Hepatic stellate cell (primary cell): ENCODE data around the gene TMEM38A.

ENCODE experiments used
- DNase-seq: peaks from one replicate; pipeline ENCODE4 v3.0.0; 2011; ENCODE audit warnings: low spot score

TMEM38A gene

DNA sequence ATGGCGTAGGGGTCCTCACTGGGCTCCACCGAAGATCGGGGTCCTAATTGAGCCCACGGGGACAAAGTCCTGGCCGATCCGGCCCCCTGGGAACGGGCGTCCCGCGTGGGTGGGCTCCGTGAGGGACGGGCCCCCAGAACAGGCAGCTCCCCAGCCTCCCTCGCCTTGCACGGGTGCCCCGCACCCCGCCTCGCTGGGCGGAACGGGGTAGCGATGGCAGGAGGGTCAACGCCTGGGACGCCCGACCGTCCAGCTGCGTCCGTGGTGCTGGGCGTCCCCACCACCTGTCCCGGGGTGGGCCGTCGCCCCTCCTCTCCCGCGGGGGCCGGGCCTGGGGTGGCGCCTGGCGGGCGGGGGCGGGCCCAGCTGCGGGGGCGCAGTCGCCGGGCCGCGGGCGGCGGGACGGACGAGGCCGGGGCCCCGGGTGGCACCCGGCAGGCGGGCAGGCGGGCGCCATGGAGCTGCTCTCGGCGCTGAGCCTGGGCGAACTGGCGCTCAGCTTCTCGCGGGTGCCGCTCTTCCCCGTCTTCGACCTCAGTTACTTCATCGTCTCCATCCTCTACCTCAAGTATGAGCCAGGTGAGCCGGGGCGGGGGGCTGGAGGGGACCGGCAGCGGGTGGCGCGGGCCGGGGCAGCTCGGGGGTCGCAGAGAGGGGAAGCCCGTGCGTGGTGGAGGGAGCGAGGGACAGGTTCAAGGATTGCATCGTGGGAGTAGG lies at the start of gene TMEM38A:
Gene TMEM38A (plus strand): TSS at position 377 of the 717 bp plus-strand sequence. CDS start 79 bp downstream, at position 456.
- DNase-seq = peak; percentile 30

GRCh38 chr19:16612636-16613035 lies 48.3 kb upstream of the TMEM38A start:
- DNase-seq = no peak

GRCh38 chr19:16613841-16614240 lies 47.1 kb upstream of the TMEM38A start:
- no peak for DNase-seq

DNA sequence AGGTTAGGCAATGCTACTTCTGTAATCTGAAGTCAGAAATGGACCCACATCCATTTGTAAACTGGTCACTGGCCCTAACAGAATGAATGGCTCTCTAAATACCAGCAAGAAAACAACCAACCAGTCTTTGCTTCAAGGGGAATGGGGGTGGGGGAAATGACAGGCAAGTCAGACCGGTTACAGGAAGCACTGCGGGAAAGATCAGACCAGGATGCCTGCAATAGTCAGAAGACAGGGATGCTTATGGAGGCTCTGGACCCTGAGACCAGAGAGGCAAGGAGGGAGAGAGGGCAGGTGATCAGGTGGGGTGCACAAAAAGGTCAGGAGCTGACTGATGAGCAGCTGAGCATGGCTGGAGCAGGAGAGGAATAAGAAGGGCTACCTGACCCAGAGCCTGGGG lies 46.0 kb upstream of the TMEM38A start:
- no peak for DNase-seq

GRCh38 chr19:16615808-16616207 lies 45.1 kb upstream of the TMEM38A start:
- no peak for DNase-seq

GRCh38 chr19:16618248-16618647 lies 42.7 kb upstream of the TMEM38A start:
- DNase-seq = no peak

DNA sequence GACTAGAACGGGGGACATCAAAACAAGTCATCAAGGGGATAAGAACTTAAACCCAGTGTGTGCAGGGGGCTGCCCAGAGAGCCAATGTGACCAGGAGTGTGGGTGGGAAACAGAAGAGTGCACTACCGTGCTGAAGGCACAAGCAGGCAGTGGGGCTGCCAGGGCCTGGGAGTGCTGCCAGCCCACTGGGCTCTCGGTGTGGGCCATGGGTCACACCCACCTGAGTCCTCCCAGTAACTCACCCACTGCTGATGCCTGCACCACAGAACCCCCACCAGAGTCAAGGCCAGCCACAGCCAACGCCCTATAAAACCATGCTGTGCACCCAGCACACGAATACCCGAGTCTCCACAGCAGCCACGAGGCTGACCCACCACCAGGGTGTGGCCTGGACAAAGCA lies 41.5 kb upstream of the TMEM38A start:
- no peak for DNase-seq

- DNase-seq = no peak
Measured at GRCh38 chr19:16620018-16620417, 40.9 kb upstream of the TMEM38A start.

DNA sequence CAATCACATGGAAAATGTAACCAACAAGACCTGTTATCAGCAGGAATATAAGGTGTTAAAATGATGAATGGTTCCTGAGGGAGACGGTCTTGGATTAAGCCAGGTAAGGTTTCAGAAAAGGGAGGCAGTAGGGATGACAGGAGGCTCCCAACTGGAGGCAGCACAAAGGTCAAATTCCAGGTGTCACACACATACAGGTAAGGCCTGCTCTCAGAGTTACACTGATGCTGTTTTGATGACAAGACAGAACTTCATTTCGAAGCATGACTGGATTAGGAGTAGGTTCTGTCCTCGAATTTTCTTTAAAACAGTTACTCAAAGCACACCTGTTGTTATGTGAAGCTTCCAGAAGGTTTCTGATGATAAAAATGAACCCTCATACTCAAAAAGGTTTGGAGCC lies 40.4 kb upstream of the TMEM38A start:
- DNase-seq = no peak

DNA sequence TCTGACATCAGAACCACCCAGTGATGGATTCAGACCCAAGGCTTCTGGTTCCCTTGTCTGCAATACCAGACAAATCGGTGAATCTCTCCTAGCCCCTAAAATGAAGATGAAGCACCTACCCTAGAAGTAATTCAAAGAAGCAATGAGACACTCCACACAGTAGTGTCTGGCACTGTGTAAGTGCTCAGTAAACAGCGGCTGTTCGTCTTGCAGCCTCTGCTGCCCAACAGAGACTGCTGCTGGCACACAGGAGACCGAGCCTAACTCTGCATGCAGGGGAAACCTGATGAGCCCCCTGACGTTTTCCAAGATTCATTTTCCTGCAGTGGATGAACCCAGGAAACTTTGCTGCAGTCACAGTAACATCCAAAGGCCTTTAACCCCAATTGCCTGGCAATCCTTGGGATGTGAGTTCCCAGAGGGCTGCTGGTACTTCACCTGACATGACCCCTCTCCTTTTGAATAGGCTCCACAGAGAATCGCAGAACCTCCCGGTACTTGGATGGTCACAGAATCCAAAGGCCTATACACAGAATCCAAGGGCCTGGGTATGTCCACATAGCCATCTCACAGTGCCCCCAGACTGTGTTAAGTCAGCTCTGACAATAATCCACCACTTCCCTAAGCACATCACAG lies 39.7 kb upstream of the TMEM38A start:
- DNase-seq = no peak

DNA sequence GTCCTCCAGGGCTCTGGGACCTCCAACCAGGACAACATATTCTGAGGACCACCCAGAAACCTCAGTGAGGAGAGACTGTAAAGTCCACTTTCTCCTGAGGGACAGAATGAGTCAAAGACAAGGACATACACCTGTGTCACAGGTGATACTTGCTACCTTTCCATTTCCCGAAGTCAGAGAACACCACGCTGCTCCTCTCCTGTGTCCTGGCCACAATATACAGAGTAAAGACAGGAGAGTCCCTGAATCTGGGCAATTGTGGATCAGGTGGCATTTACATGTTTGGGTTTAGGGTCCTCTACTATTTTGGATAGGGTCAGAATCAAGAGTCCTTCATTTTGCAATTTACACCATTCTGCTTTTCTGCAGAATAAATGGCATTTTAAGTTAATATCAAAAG lies 37.9 kb upstream of the TMEM38A start:
- DNase-seq = no peak

GRCh38 chr19:16623576-16623975 lies 37.4 kb upstream of the TMEM38A start:
- no peak for DNase-seq

DNA sequence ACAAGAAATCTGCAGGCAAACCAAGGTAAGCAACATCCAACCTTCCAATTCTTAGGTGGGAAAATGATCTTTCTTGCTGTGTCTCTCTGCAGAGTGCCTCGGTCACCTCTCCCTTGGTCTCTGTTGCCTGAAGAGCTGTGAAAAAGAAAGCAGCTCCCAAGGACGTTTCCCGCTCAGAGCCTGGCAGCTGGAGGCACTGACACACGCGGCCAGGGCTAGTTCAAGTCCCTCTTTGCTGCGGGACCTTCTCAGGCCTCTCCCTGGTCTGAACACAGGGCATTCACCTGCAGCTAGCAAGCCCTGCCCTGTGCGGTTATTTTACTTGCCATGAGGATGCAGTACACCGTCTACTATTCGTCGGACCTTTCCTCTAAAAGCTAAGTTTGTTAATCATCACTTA lies 36.7 kb upstream of the TMEM38A start:
- DNase-seq = no peak

- no peak for DNase-seq
Measured at GRCh38 chr19:16625163-16625958, 35.6 kb upstream of the TMEM38A start.

- no peak for DNase-seq
Measured at GRCh38 chr19:16626796-16627192, 34.1 kb upstream of the TMEM38A start.

- DNase-seq = peak; percentile 33
Measured at GRCh38 chr19:16627193-16627927, 33.6 kb upstream of the TMEM38A start.

DNA sequence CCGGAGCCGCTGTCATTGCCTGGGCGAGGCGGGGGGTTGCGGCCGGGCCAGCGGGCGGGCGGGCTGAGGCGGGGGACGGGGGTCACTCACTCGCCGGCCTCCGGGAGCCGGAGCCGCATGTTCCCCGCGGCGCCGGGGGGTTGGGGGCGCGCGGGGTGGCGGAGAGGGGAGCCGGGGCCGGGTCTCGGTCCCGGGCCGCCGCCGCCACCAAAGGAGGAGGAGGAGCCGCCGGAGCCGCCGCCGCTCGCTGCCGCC lies 33.1 kb upstream of the TMEM38A start:
- DNase-seq = no peak

DNA sequence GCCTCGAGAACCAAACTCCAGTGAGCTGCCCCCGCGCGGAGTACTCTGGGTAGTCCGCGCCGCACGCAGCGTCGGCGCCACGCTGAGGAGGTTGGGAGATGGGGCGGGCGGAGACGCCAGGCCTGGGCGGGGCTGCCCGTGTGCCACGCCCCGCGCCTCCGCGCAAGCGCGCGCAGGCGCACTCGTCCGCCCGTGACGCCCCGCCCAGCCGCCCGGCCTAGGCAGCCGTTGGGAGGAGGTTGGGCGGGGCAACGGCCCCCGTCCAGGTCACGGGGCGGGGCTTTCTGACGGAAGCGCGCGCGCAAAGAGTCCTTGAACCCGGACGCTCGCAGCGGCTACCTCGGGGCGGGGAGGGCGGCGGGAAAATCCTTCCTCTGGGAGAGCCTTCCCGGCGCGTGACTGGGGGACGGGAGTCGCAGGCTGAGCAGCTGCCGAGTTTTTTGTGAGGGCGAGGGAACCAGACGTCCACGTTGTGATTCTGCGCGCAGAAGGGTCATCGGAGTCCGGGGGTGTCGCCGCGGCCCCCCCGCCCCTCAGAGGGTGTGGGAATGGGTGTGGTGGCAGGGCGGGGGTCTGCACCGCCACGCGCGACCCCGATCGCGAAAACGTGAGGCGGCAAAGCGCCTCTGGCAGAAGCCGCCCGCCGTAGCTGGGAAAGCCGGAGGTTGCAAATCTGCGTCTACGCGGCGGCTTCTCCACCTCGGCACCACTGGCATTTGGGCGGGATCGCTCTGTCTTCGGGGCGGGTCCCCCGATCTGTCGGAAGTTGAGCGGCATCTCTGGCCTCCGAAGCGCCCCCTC lies 32.6 kb upstream of the TMEM38A start, which contains the start of gene MED26:
Gene MED26 (minus strand): TSS at position 22 of the 801 bp plus-strand sequence. CDS start 261 bp downstream, outside the sequence.
- peak; percentile 98 for DNase-seq

GRCh38 chr19:16628984-16629691 lies 31.8 kb upstream of the TMEM38A start:
- no peak for DNase-seq

DNA sequence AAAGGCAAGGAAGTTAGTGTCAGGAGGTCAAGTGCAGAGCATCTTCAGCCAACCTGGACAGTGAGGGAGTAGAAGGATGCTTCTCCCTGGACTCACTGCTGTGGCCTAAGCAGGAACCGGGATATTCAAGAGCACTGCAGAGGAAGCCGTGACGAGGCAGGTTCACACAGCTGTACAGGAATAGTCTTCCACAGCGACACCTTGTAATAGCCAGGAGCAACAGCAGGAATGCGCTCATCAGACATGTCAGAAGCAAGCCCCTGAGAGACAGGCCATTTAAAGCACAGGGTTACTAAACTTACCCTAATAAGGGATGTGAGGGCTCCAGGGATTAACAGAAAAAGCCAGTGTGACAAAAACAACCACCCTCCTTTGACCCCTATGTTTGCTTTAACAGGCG lies 29.5 kb upstream of the TMEM38A start:
- no peak for DNase-seq

- DNase-seq = no peak
Measured at GRCh38 chr19:16637535-16637934, 23.4 kb upstream of the TMEM38A start.
